Central memory CD4-positive, alpha-beta T cell (primary cell): ENCODE data around the gene LGALS7.
A peak's percentile ranks its signal among the peaks of the same experiment; 100 is the strongest.

Experiments used
- DNase-seq: peaks from one replicate; pipeline ENCODE4 v3.0.0; 2022

The LGALS7 gene

DNA sequence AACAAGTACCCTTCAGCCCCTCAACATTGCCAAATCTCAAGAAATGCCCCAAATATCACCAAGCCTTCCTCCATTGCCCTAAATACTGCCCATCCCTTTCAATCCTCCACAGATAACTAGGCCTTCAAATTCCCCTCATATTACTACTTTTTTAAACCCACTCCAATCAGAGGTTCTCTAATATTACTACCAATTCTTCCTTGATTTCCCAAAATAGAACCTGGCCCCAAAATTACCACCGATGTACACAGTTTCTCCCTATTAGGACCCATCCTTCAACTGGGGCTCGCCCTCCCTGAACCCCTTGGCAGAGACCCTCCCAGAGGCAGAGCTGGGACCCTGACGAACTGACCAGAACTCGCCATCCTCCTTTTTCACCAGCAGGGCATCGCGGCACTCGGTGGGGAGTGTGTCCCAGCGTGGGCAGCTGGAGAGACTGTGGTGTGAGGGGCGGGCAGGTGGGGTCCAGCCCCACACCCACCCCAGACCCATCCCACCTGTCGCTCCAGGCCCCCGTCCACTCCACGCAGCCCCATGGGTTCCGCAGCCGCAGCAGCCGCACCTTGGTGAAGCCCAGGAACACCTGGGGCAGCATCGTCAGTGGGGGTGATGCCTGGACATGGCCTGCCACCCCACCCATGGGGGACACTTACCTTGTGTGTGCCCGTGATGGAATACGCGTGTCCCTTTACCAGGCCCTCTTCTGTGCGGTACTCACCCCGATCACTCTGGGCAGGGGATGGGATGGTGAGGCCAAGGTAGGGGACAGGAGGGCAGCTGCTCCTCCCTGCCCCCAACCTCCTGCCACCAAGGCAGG, 35.2 kb downstream of the LGALS7 start:
- DNase-seq, result no peak

DNA sequence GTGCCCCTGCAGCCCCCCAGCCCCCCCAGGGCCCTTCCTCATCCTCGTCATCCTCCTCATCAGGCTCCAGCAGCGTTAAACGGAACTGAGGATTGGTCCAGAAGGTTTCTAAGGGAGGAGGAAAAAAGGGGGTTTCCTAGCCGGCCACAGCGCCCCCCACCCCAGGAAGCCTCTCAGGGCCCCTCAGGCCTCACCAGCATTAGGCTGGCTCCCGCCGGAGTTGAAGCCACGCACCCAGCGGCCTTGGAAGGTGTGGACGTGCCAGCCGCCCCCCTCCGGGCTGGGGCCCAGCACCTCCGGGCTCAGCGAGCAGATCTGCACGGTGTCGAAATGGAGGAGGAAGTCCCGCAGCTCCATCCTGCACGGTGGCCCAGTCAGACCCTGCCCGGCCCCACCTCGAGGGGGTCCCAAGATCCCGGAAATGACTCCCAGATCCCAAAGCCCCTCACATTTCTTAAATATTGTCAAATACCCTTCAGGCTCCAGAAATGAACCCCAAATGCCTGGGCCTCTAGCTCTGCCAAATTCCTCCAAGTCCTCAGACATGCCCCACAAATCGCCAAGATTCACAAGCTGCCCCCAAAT, 35.9 kb downstream of the LGALS7 start:
- DNase-seq, result no peak

DNA sequence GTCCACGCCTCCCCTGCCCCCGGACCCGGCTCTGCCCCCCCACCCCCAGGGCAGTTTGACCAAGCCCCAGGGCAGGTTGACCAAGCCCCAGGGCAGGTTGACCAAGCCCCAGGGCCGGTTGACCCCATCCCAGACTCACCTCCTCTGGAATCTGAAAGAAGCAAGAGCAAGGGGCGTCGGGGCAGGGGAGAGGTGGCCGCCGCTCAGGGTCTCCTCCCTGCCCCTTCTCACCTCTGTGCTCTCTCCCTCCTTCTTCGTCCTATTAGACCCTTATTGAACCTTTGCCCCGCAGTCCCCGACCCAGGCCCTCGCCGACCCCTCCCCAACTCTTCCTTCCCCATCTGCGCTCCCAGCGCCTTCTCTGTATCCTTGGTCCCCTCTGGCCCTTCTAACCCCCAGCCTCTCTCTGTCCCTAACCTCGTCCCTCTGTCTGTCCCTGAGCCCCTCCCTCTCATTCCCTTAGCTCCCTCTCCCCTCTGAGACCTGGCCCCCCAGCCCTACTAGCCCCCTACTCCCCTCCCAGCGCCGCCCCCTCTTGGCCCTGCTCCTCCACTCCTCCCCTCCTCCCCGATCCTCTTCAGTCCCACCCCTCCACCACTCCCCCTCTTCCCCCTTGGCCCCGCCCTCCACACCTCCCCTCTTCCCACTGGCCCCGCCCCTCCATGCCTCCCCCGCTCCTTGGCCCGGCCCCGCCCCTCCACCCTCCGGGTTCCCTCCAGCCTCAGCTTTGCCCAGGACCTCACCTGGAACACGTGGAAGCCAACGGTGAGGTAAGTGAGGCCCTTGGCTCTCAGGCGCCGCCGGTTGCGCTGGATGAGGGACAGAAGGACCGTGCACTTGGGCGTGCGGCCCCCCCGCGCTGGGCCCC, 36.7 kb downstream of the LGALS7 start:
- DNase-seq, result peak; percentile 38

DNA sequence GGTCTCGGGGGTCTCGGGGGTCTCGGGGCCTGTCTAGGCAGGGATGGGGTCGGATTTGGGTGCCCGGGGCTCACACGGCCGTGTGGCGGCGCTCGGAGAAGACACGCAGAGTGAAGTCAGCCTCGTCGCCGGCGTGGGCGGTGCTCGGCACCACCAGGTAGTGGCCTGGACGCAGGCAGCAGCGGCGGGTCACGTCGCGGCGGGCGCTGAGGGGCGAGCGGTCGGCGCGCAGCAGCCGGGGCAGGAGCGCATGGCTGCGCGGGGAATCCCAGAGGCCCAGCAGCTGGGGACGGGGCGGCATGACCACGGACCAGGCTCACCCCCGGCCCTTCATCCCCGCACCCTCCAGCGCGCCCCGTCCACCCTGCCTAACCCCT, 37.3 kb downstream of the LGALS7 start:
- peak; percentile 57 for DNase-seq

DNA sequence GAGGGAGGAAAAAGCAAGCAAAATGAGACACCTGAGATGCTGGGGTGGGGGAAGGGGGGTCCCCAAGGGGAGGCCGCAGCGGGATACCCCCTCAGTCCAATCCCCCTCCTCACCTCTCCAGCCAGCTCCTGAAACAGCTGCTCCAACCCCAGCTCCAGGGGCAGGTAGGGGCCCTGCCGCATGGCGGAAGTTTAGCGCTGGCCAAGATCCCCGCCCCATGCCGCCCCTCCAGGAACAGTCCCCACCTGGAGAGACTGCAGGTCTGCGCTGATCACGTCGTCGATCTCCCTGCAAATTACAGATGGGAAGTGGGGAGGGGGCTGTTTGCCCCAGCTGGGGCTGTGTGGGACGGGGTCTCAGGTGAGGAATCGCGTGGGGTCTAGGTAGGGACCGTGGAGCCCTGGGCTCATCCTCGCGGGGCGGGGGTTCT, 38.0 kb downstream of the LGALS7 start:
- DNase-seq, result peak; percentile 32

DNA sequence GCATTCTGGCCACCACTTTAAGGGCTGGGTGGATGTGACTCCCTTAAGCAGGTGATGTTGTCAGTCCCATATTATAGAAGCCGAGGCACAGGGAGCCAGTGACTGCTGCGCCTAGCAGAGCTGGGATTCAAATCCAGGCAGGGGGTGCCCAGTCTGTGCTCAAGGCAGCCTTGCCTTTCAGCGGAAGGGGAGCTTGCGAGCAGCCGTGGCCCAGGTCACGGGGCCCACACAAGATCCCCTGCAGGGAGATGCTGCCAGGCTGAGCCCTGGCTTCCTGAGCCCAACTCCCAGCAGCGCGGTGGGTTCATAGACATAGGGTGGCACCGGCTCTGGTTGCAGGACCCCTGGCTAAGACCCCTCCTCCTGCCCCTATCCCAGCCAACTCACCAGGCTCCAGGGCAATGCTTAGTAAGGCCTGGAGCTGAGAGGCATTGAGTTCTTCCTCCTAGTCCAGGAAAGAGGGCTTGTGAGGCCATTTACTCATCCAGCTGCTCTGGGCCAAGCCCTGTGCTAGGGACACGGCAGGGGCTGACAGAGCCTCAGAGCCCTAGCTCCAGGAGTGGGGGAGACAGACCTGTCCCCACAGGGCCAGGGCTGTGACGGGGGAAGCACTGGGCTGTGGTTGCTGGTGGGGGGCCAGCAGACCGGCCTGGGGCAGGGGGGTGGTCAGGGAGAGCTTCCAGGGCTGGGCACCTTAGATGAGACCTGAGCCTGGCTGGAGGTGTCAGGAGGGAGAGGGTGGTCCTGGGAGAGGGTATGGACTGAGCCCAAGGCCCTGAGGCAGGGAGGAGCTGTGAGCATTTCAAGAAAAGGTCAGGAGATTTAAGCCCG, 38.7 kb downstream of the LGALS7 start:
- peak; percentile 35 for DNase-seq

DNA sequence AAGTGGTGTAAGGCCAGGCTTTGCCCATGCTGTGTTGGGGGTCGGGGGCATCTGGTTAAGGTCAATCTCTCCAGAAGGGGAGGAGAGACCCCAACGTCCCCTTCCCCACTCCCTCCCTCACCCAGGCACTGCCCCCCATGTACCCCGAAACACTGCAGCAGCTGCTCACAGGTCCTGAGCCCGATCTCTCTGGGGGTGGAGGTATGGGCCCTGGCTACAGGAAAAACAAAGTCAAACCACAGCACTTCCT, 39.2 kb downstream of the LGALS7 start:
- no peak for DNase-seq

DNA sequence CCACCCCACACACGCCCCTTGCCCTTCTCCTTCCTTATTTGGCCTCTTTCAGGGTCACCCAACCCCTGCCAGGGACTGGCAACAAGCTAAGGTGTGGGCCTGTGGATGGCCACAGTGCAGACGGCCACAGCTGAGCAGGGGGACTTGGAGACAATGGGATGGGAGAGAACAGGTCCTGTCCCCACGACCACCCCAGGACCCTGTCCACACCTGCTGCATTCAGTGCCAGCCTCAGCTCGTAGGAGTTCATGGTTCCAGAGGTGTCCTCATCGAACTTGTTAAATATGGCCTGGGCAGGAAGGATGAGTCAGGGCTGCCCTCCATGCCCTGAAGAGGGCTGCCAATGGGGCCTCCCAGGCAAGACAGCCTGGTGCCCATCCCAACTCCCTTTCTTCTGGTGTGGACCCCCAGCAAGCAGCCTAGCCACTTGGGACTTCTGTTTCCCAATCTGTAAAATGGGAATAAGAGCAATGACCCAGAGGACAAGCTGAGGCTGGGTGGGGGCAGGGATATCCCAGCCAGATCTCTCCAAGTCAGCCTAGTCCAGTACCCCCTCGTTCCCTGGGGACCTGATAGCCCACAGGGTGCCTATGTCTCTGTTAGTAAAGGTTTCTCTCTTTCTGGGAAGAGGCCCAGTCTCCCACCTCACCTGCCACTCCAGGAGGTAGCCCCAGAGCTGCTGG, 39.7 kb downstream of the LGALS7 start:
- no peak for DNase-seq

DNA sequence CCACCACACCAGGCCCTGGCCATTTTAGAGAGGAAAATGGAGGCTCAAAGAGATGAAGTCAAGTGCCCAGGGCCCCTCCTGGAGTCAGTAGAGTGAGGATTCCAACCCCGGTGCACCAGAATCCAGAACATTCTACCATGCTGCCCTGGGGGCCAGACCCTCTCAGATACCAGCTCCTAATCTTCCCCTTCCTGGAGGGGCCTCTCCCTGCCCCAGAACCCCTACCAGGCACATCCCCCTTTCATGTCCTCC, 40.1 kb downstream of the LGALS7 start:
- no peak for DNase-seq

DNA sequence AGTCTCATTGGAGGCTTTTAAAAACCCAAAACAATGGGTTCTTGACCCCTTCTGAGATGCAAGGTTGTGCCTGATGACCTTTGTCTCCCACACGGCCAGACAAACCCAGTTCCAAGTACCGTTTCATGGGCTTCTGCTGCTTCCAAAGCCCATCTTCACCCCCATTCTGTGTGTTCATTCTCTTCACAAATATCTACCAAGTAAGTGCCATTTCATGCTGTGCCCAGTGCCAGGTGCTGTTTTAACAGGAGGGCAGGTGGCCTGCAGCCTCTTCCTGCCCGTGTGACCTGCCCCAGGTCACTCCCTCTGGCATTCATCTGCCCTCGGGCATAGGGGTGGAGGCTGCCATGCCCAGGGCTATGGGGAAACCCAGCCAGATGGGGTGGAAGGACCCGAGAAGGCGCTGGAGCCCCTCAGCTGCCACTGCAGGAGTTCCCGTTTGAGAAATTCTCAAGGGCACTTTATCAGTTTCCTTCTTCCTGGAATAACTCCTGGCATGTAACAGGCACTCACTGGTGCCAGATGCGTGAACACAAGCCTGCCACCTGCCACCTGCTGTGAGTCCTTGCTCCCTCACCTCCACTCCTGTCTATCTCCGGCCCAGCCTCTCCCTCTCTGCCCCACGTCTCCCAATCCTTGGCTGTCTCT, 41.5 kb downstream of the LGALS7 start:
- no peak for DNase-seq

DNA sequence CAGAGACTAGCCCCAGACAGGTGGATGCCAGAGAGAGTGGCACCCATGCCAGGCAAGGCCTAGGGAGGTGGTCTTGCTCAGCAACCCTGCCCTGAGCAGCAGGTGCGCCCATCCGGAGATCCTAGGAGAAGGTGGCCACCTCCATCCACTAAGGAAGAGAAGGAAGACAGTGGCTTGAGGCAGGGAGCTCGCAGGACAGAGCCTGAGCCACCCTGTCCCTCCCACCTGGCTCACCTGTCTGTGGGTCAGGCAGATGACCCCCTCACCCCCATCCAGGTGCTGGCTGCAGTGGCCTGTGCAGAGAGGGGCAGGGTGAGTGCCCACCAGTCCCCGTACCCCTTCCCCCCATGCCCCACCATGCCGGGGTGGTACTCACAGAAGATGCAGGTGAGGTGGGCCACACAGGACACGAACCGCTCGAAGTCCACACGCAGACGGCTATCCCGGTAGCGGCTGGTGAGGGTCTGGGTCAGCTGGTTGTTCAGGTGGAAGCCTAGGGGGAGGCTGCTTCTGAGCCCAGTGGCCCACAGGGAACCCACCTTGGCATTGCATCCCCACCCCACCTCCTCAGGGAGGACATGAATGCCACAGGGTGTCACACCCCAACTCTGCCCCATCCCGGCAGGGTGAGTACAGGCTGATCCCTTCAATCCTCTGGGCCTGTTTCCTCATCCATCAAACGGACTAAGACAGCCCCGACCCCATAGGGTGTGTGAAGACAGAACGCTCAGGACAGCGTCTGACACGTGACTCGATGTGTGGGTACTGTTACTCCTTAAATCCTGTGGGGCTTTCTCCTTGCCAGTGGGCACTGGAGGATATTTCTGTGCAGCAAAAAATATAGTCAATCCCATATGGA, 42.4 kb downstream of the LGALS7 start:
- DNase-seq, result no peak

DNA sequence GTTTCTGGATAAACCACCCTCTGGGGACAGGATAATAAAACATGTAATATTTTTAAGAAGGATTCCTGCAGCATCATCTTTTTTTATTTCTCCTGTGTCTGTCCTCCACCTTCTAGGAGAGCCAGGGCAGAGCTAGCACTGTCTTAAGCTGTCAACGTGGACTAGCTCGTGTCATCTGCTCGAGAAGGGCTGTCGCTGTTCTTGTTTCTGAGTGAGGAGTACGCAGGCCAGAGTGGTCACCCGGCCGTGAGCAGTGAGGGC, 42.9 kb downstream of the LGALS7 start:
- no peak for DNase-seq

DNA sequence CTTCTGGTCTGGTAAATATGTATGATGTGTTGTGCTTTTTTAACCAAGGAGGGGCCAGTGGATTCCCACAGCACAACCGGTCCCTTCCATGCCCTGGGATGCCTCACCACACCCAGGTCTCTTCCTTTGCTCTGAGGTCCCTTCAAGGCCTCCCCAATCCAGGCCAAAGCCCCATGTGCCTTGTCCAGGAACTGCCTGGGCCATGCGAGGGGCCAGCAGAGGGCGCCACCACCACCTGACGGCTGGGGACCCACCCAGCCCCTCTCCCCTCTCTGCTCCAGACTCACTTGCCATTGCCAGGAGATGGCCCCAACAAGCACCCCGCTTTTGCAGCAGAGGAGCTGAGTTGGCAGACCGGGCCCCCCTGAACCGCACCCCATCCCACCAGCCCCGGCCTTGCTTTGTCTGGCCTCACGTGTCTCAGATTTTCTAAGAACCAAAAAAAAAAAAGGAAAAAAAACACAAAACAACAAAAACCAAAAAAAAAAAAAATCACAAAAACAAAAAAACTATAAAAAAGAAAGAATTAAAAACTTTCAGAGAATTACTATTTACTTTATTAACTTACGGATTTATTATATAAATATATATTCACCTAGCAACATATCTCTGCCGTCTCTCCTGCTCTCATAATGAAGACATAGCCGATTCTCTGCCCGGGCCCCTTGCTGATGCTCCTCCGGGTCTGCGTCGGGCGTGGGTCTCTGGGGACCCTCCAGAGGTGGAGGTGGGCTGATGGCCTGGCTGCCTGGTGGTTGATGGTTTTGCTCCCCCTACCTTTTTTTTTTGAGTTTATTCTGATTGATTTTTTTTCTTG, 43.5 kb downstream of the LGALS7 start:
- peak; percentile 58 for DNase-seq

DNA sequence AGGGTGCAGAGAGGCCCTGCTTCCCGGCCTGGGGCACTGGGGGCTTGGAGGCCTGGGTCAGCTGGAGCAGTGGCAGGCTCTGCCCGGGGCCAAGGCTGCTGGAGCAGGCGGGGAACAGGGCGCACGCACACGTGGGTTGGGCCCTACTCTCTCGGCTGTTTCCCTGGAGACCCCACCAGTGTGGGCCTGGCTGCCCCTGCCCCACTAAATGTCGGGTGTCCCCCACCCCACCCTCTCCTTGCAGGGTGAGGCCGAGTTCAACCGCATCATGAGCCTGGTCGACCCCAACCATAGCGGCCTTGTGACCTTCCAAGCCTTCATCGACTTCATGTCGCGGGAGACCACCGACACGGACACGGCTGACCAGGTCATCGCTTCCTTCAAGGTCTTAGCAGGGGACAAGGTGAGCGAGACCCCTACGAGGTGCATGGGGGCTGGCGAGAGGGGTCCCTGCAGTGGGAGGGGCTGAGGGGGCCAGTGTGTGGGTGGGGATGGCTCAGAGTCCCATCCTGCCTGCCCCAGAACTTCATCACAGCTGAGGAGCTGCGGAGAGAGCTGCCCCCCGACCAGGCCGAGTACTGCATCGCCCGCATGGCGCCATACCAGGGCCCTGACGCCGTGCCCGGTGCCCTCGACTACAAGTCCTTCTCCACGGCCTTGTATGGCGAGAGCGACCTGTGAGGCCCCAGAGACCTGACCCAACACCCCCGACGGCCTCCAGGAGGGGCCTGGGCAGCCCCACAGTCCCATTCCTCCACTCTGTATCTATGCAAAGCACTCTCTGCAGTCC, 44.4 kb downstream of the LGALS7 start:
- no peak for DNase-seq

DNA sequence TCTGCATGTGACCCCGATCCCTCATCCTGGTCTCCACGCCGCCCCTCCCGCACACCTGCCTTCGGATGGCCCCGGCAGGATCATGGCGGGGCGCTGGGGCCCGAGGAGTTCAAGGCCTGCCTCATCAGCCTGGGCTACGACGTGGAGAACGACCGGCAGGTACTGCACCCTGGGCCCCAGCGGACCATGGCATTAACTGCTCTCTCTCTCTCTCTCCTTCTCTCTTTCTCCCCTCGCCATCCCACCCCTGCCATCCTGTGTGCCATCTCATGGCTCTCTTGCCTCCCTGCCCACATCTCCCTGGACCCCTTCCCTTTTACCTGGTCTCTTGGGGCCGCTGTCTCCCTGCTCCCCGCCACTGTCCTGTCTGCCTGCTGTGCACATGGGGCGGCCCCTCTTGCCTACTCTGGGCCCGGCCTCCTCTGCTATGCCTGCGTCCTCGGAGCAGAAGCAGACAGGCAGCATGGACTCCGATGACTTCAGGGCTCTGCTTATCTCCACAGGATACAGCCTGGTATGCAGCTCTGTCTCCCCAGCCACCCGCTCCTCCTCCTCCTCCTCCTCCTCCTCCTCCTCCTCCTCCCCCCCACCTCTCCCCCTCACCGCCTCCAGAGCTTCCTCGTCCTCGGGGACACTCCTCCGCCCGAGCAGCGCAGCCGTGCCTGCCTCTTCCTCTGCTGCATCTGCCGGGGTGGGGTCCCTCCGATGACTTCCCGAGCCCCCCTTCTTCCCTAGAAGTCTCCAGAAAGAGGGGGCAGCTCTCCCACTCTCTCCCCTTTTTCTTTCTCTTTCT, 45.3 kb downstream of the LGALS7 start:
- no peak for DNase-seq

DNA sequence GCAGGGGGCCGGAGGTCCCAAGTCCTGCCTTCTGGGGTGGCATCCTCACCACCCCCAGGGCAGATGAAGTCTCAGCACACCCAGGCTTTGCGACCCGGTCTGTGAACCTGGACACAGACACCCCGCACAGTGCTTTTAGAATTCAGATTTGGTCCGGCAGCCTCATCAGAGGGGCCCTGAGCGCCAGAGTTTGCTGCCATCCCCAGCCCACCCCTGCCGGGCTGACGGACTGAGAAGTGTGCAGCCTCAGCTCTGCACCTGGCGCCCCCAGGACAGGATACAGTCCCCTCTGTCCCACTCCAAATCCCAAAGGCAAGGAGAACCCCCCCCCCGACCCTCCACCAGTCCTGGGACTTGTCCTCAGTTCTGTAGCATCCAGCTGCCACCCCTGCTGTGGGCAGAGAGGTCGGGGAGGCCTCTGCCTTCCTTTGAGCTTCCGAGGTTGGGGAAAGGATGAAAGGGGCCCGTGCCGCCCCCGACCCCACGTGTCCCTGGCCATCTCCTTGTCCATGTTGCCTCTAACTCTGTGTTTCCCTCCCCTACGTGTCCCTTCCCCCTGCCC, 45.9 kb downstream of the LGALS7 start:
- no peak for DNase-seq

DNA sequence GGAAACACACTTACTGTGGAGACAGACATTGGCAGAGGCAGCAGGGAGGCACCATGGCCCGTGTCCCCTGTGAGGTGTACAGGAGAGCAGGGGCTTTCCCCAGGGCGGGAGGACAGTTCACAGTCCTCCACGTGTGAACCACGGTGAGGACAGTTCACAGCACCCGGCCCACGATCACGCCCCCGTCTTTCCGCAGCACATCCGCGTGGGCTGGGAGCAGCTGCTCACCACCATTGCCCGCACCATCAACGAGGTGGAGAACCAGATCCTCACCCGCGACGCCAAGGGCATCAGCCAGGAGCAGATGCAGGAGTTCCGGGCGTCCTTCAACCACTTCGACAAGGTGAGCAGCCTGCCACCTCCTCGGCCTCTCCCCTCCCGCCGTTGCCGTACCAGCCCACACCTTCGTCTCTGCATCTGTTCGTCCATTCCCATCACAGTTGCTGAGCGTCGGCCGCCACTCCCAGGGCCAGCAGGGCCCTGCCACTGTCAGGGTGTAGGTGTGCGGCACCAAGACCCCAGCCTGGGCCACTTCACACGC, 46.5 kb downstream of the LGALS7 start:
- no peak for DNase-seq

DNA sequence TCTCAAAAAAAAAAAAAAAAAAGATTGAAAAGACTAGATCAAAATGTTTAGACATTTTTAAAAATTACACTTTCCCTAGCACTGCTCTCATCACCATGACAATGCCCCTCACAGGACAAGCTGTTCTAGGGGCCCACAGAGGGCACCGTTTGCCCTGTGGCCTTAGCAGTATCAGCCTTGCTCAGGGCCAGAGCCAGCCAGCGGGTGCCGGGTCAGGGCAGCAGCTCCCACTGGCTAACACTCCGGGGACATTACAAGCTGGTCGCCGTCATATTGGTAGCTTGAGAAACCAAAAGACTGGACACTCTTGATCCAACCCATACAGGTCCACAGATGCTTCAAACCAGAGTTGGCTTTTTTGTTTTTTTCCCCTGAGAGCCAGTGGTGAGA, 47.0 kb downstream of the LGALS7 start:
- DNase-seq, result no peak
